GM18499 (cell line): ENCODE results near the gene ZMIZ1.

Experiments
- ATAC-seq: cut with Tn5 transposase; IDR thresholded peaks from one replicate; pipeline ENCODE4 v1.9.1; 2021; ENCODE audit warnings: moderate number of reproducible peaks; ENCODE audit not compliant: insufficient read depth, unreplicated experiment

ZMIZ1 gene

GRCh38 chr10:79179957-79180309, 111.2 kb downstream of the ZMIZ1 start:
- ATAC-seq, result no peak

- ATAC-seq, result no peak
These were observed 111.9 kb downstream of the ZMIZ1 start for GRCh38 chr10:79180414-79181221.

GRCh38 chr10:79181227-79181626, 112.5 kb downstream of the ZMIZ1 start:
- no peak for ATAC-seq

GRCh38 chr10:79181698-79182521, 113.1 kb downstream of the ZMIZ1 start:
- ATAC-seq, result no peak

GRCh38 chr10:79182781-79183467, 114.2 kb downstream of the ZMIZ1 start:
- no peak for ATAC-seq

GRCh38 chr10:79183468-79183865, 114.7 kb downstream of the ZMIZ1 start:
- no peak for ATAC-seq

- ATAC-seq, result no peak
These were observed 115.4 kb downstream of the ZMIZ1 start for GRCh38 chr10:79184145-79184625.

- no peak for ATAC-seq
These were observed 115.9 kb downstream of the ZMIZ1 start for GRCh38 chr10:79184657-79185056.

GRCh38 chr10:79185067-79185774, 116.5 kb downstream of the ZMIZ1 start:
- no peak for ATAC-seq

GRCh38 chr10:79185796-79186374, 117.1 kb downstream of the ZMIZ1 start:
- no peak for ATAC-seq

- ATAC-seq, result no peak
These were observed 117.8 kb downstream of the ZMIZ1 start for GRCh38 chr10:79186486-79187120.

- no peak for ATAC-seq
These were observed 118.6 kb downstream of the ZMIZ1 start for GRCh38 chr10:79187121-79187940.

GRCh38 chr10:79188154-79188965, 119.6 kb downstream of the ZMIZ1 start:
- no peak for ATAC-seq

- ATAC-seq, result no peak
These were observed 120.4 kb downstream of the ZMIZ1 start for GRCh38 chr10:79189181-79189580.

GRCh38 chr10:79189853-79190435, 121.2 kb downstream of the ZMIZ1 start:
- ATAC-seq, result no peak

- no peak for ATAC-seq
These were observed 122.0 kb downstream of the ZMIZ1 start for GRCh38 chr10:79190740-79191261.
